NCI-H1105 treated with DMSO at 0.1 percent for 48 hours (cell line): ENCODE data around the gene ANO4.

ENCODE experiments used
- DNase-seq: peaks from one replicate; lab custom pipeline; 2025; lab: John Stamatoyannopoulos, UW

The ANO4 gene

GRCh38 chr12:100808777-100809176, 14.2 kb downstream of the ANO4 start:
- no peak for DNase-seq

GRCh38 chr12:100820314-100820713, 25.7 kb downstream of the ANO4 start:
- DNase-seq, result no peak

- DNase-seq, result no peak
Observed at GRCh38 chr12:100823963-100824362, 29.4 kb downstream of the ANO4 start.

GRCh38 chr12:100824476-100824875, 29.9 kb downstream of the ANO4 start:
- DNase-seq, result no peak

- DNase-seq, result no peak
Observed at GRCh38 chr12:100826323-100826722, 31.7 kb downstream of the ANO4 start.

- DNase-seq, result peak; percentile 75
Observed at GRCh38 chr12:100827901-100828520, 33.4 kb downstream of the ANO4 start.

GRCh38 chr12:100830003-100830795, 35.6 kb downstream of the ANO4 start:
- peak; percentile 35 for DNase-seq

GRCh38 chr12:100833282-100833681, 38.7 kb downstream of the ANO4 start:
- no peak for DNase-seq

- no peak for DNase-seq
Observed at GRCh38 chr12:100840748-100841147, 46.2 kb downstream of the ANO4 start.

GRCh38 chr12:100842156-100842555, 47.6 kb downstream of the ANO4 start:
- DNase-seq, result no peak

GRCh38 chr12:100843061-100843460, 48.5 kb downstream of the ANO4 start:
- DNase-seq, result no peak

- no peak for DNase-seq
Observed at GRCh38 chr12:100845095-100845494, 50.5 kb downstream of the ANO4 start.

- DNase-seq, result no peak
Observed at GRCh38 chr12:100851637-100852036, 57.1 kb downstream of the ANO4 start.

GRCh38 chr12:100857418-100857817, 62.8 kb downstream of the ANO4 start:
- no peak for DNase-seq

- DNase-seq, result no peak
Observed at GRCh38 chr12:100857971-100858370, 63.4 kb downstream of the ANO4 start.

- DNase-seq, result no peak
Observed at GRCh38 chr12:100858656-100859055, 64.1 kb downstream of the ANO4 start.

- DNase-seq, result peak; percentile 39
Observed at GRCh38 chr12:100859063-100859627, 64.6 kb downstream of the ANO4 start.

- DNase-seq, result no peak
Observed at GRCh38 chr12:100860611-100861010, 66.0 kb downstream of the ANO4 start.

GRCh38 chr12:100862676-100863075, 68.1 kb downstream of the ANO4 start:
- no peak for DNase-seq

GRCh38 chr12:100864366-100864765, 69.8 kb downstream of the ANO4 start:
- DNase-seq, result no peak

- peak; percentile 60 for DNase-seq
Observed at GRCh38 chr12:100867639-100868393, 73.2 kb downstream of the ANO4 start.

GRCh38 chr12:100868487-100868886, 73.9 kb downstream of the ANO4 start:
- DNase-seq, result no peak
